Caco-2 (cell line): ENCODE data around the gene TTLL5. TPM values are rescaled to one million over a fixed set of nuclear protein-coding genes. Genes with fewer than 3 reads are reported as not detected.

Source experiments
- BruUV-seq: library from RNA; stranded (reverse); fragments of 400-500 nt; replicated peaks from 2 replicates; lab custom pipeline; 2021; lab: Mats Ljungman, UMichigan
- CTCF ChIA-PET: fragments of 300-600 bp; sonication (Branson Sonifier 250); formaldehyde crosslinking; loops from one replicate; lab custom pipeline; 2022; ENCODE audit warnings: antibody characterized with exemption; lab: Charles Lee
- POLR2A ChIA-PET: fragments of 300-600 bp; sonication (Branson Sonifier 250); formaldehyde crosslinking; loops from one replicate; lab custom pipeline; 2022; ENCODE audit warnings: antibody characterized with exemption; lab: Charles Lee
- DNase-seq, 2 experiments: peaks; one replicate each; pipeline versions ENCODE4 v3.0.0 to v3.0.0-alpha.2; 2020 to 2022
- H3K27me3 ChIP-seq: replicated peaks from 2 replicates; pipeline ENCODE4 v1.6.0; 2011; ENCODE audit warnings: low read length; ENCODE audit not compliant: control insufficient read depth, insufficient read depth
- H3K36me3 ChIP-seq: 2 replicates; pipeline ENCODE4 v1.5.1; 2011; ENCODE audit warnings: low read length; ENCODE audit not compliant: control insufficient read depth, insufficient read depth
- H3K4me1 ChIP-seq: fragments of 250-450 bp; sonication (Bioruptor Pico); 2 replicates; pipeline ENCODE4 v1.5.1; 2020; ENCODE audit warnings: mild to moderate bottlenecking
- H3K4me3 ChIP-seq: 2 replicates; pipeline ENCODE4 v1.5.1; 2011; ENCODE audit warnings: low read depth, mild to moderate bottlenecking, control low read depth, low read length
- H3K9me3 ChIP-seq: fragments of 250-450 bp; sonication (Bioruptor Pico); 2 replicates; pipeline ENCODE4 v1.5.1; 2020; ENCODE audit warnings: mild to moderate bottlenecking, moderate library complexity
- H3K27ac Mint-ChIP-seq: one replicate; pipeline ENCODE4 v1.8.0; 2022; ENCODE audit warnings: mixed read lengths; ENCODE audit not compliant: unreplicated experiment
- H3K27me3 Mint-ChIP-seq: one replicate; pipeline ENCODE4 v1.8.0; 2022; ENCODE audit warnings: mixed read lengths; ENCODE audit not compliant: insufficient read depth, unreplicated experiment
- H3K36me3 Mint-ChIP-seq: one replicate; pipeline ENCODE4 v1.8.0; 2022; ENCODE audit warnings: mild to moderate bottlenecking, mixed read lengths; ENCODE audit not compliant: insufficient read depth, unreplicated experiment
- H3K4me1 Mint-ChIP-seq: one replicate; pipeline ENCODE4 v1.8.0; 2022; ENCODE audit warnings: low read depth, mixed read lengths; ENCODE audit not compliant: unreplicated experiment
- H3K4me3 Mint-ChIP-seq: one replicate; pipeline ENCODE4 v1.8.0; 2022; ENCODE audit warnings: mild to moderate bottlenecking, moderate library complexity, mixed read lengths; ENCODE audit not compliant: unreplicated experiment
- H3K9me3 Mint-ChIP-seq: one replicate; pipeline ENCODE4 v1.8.0; 2022; ENCODE audit warnings: mixed read lengths; ENCODE audit not compliant: unreplicated experiment
- intact Hi-C: fragments of 100-400 bp; cut with micrococcal nuclease; formaldehyde crosslinking; loops from one replicate; pipeline ENCODE4 v1.10.0; 2022; ENCODE audit not compliant: unreplicated experiment
- total RNA-seq: library from RNA; stranded (reverse); gene quantifications from 2 replicates; pipeline ENCODE4 v1.2.3, GENCODE V29; 2022
- TF ChIP-seq, protein P1 (sequence below), 2 experiments: fragments of 200-600 bp in 1 of 2; IDR thresholded peaks; 1 replicate in 1 of 2; 2 replicates in 1 of 2; pipeline versions ENCODE4 v1.5.1 to v1.8.0; 2011 to 2022; ENCODE audit warnings: antibody characterized with exemption in 1 of 2, control low read depth in 1 of 2, inconsistent platforms in 1 of 2, low read depth in 1 of 2, low read length in 1 of 2, mild to moderate bottlenecking in 1 of 2, moderate library complexity in 1 of 2; ENCODE audit not compliant: insufficient read depth in 1 of 2, severe bottlenecking in 1 of 2, unreplicated experiment in 1 of 2

The TTLL5 gene
- total RNA-seq, 1 experiment from 2014 or later, result 38.2 TPM

DNA sequence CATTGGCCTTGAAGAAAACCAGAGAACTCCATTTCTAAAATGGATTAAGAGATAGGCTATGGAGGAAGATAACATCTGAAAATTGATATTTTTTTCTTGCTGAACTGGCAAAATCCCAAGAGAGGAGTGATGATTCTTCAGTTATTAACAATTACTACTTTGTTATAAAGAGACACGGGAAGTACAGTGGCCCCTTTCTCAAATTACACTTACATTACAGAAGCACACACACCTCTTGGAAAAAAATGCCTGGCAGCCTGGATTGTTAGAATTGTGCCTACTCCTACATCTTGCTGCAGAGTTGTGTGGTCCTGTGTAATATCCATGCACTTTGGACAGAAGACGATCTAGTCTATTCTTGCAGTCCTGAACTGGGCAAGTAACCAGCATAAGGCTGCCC lies 249.0 kb downstream of the TTLL5 start:
- DNase-seq, result no peak
- POLR2A ChIA-PET, result no interaction called here
- CTCF ChIA-PET, result no interaction called here
- Mint-ChIP-seq H3K4me3 (no peak overlapping the region), H3K27me3 (no peaks in the 10 kb centered on the region), H3K4me1 (peaks cover 36% of the 10 kb centered on the region), H3K36me3 (peaks cover 9% of the 10 kb centered on the region), H3K9me3 (no peaks in the 10 kb centered on the region), H3K27ac (no peak overlapping the region)
- TF ChIP-seq, protein P1, sequence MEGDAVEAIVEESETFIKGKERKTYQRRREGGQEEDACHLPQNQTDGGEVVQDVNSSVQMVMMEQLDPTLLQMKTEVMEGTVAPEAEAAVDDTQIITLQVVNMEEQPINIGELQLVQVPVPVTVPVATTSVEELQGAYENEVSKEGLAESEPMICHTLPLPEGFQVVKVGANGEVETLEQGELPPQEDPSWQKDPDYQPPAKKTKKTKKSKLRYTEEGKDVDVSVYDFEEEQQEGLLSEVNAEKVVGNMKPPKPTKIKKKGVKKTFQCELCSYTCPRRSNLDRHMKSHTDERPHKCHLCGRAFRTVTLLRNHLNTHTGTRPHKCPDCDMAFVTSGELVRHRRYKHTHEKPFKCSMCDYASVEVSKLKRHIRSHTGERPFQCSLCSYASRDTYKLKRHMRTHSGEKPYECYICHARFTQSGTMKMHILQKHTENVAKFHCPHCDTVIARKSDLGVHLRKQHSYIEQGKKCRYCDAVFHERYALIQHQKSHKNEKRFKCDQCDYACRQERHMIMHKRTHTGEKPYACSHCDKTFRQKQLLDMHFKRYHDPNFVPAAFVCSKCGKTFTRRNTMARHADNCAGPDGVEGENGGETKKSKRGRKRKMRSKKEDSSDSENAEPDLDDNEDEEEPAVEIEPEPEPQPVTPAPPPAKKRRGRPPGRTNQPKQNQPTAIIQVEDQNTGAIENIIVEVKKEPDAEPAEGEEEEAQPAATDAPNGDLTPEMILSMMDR (IDR thresholded peaks at IDR 0.05; ENCODE audit: insufficient read depth in 1 of 2, low read depth in 1 of 2, low read length in 1 of 2, severe bottlenecking in 1 of 2, unreplicated experiment in 1 of 2), result no peak
- Histone ChIP-seq H3K4me3 (no peak overlapping the region), H3K9me3 (no peaks in the 10 kb centered on the region), H3K36me3 (no peaks in the 10 kb centered on the region), H3K4me1 (peaks cover 34% of the 10 kb centered on the region), H3K27me3 (no peaks in the 10 kb centered on the region)
- intact Hi-C loops, result no loop called here
- no TSS peak for BruUV-seq

DNA sequence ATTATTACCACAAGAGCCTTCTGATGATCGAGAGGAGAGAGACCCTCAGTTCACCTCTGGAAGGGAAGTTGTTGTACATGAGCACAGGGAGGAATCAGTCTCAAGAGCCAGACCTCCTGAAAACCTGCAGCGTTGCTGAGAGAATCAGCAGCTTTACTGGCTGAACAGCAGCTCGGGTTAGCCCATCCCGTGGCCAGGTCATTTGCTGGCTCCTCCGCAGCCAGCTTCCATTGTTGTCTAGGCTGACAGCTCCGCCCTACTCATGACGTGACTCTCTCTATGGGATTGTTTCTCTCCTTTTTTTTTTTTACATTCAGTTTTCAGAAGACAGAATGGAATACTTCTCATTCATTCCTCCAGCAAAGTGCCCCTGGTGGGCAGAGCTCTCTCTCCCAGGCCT lies 250.8 kb downstream of the TTLL5 start:
- H3K4me1 ChIP-seq, result peaks cover 43% of the 10 kb centered on the region
- no peaks in the 10 kb centered on the region for H3K9me3 Mint-ChIP-seq
- H3K4me3 Mint-ChIP-seq, result no peak overlapping the region
- no peaks in the 10 kb centered on the region for H3K27me3 Mint-ChIP-seq
- no peaks in the 10 kb centered on the region for H3K9me3 ChIP-seq
- H3K4me1 Mint-ChIP-seq, result peaks cover 38% of the 10 kb centered on the region
- H3K36me3 Mint-ChIP-seq, result peaks cover 9% of the 10 kb centered on the region
- POLR2A ChIA-PET, result no interaction called here
- no peaks in the 10 kb centered on the region for H3K27me3 ChIP-seq
- no TSS peak for BruUV-seq
- H3K4me3 ChIP-seq, result no peak overlapping the region
- TF ChIP-seq, protein P1 (IDR thresholded peaks at IDR 0.05; ENCODE audit: insufficient read depth in 1 of 2, low read depth in 1 of 2, low read length in 1 of 2, severe bottlenecking in 1 of 2, unreplicated experiment in 1 of 2), result no peak
- no peaks in the 10 kb centered on the region for H3K36me3 ChIP-seq
- intact Hi-C loops, result no loop called here
- CTCF ChIA-PET, result interaction anchor here (1.3 kb wide), 1 partner anchor 68 kb away, joined by 4 read pairs; no protein-coding TSS in a partner anchor
- no peak overlapping the region for H3K27ac Mint-ChIP-seq
- DNase-seq, result no peak

DNA sequence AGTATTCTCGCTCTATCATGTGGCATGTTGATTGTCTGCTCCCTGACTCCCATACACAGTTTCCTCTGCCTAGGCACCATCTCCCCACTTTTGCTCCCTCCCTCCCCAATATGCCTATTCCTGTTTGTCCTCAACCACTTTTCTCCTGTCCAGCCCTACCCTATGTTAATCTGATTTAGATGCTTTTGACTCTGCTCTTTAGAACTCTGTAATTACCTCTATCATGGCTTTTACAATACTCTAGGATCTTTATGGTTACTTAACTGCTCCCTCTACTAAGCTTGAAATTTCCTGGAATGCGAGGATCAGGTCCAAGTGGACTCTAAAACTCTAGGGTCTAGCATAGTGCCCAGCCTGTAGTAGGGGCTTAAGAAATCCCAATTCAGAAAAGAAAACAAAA lies 252.1 kb downstream of the TTLL5 start:
- Histone ChIP-seq H3K36me3 (no peaks in the 10 kb centered on the region), H3K27me3 (no peaks in the 10 kb centered on the region), H3K4me1 (peaks cover 43% of the 10 kb centered on the region), H3K9me3 (no peaks in the 10 kb centered on the region), H3K4me3 (no peak overlapping the region)
- Mint-ChIP-seq H3K4me3 (no peak overlapping the region), H3K27me3 (no peaks in the 10 kb centered on the region), H3K9me3 (no peaks in the 10 kb centered on the region), H3K36me3 (peaks cover 13% of the 10 kb centered on the region), H3K27ac (peak overlapping the region; percentile 9), H3K4me1 (peaks cover 38% of the 10 kb centered on the region)
- TF ChIP-seq, protein P1 (IDR thresholded peaks at IDR 0.05; ENCODE audit: insufficient read depth in 1 of 2, low read depth in 1 of 2, low read length in 1 of 2, severe bottlenecking in 1 of 2, unreplicated experiment in 1 of 2), result no peak
- ChIA-PET CTCF (interaction anchor here (0.7 kb wide), 1 partner anchor 47 kb away, joined by 3 read pairs; no protein-coding TSS in a partner anchor), POLR2A (no interaction called here)
- no peak for DNase-seq
- no TSS peak for BruUV-seq
- intact Hi-C loops, result no loop called here
